Left lung (tissue), 10 donors: ENCODE data around the gene COL11A2. TPM values are rescaled to one million over a fixed set of nuclear protein-coding genes. Genes with fewer than 3 reads are reported as not detected.
"Not testable (repeated sequence)": the region's sequence is repeated elsewhere in the genome, so short reads cannot be mapped to it uniquely, and the experiment has no call there.

ENCODE experiments used
- ATAC-seq: fragments of 200-7000 bp; cut with Tn5 transposase; one replicate; pipeline ENCODE4 v1.9.1; 2020; ENCODE audit warnings: moderate library complexity
- DNase-seq, 4 donors: peaks; one replicate each; pipeline ENCODE4 v3.0.0-alpha.2; 2013 to 2020
- H3K27ac ChIP-seq, 2 donors: fragments of 200-600 bp; sonication (generic) in 1 of 2; one replicate each; pipeline versions ENCODE4 v1.5.0 to v1.8.0; 2020 to 2021
- H3K27me3 ChIP-seq, 2 donors: fragments of 200-600 bp; sonication (generic) in 1 of 2; one replicate each; pipeline versions ENCODE4 v1.5.0 to v1.8.0; 2020 to 2021
- H3K36me3 ChIP-seq, 2 donors: fragments of 200-600 bp; sonication (generic) in 1 of 2; one replicate each; pipeline versions ENCODE4 v1.5.0 to v1.8.0; 2020 to 2021
- H3K4me1 ChIP-seq, 2 donors: fragments of 200-600 bp; one replicate each; pipeline ENCODE4 v1.8.0; 2021
- H3K4me3 ChIP-seq, 2 donors: fragments of 200-600 bp; sonication (generic) in 1 of 2; one replicate each; pipeline versions ENCODE4 v1.5.0 to v1.8.0; 2020 to 2021; ENCODE audit warnings: mild to moderate bottlenecking in 1 of 2
- H3K9me3 ChIP-seq, 2 donors: fragments of 200-600 bp; sonication (generic) in 1 of 2; one replicate each; pipeline versions ENCODE4 v1.5.0 to v1.8.0; 2020 to 2021
- intact Hi-C, 2 donors: fragments of 100-400 bp; cut with DNase I; formaldehyde crosslinking; loops; one replicate each; pipeline versions ENCODE4 v1.11.2 to v1.14.2; 2022
- polyA plus RNA-seq, 6 donors: library from polyadenylated mRNA; unstranded; fragments of 120-200 nt; gene quantifications; one replicate each; pipeline ENCODE4 v1.2.1, GENCODE V29; 2013; ENCODE audit not compliant: insufficient read length in 6 of 6
- total RNA-seq, 2 donors: library from RNA; stranded (reverse); fragmentation: NEBNext Ultra II Directional; extraction: Animal tissue kit (Norgen Biotek cat#: 25700); gene quantifications; one replicate each; pipeline ENCODE4 v1.2.1, GENCODE V29; 2021
- TF ChIP-seq, protein P1 (sequence below), 2 donors: fragments of 200-600 bp; sonication (generic) in 1 of 2; IDR thresholded peaks; one replicate each; pipeline versions ENCODE4 v1.5.0 to v1.8.0; 2021; ENCODE audit warnings: antibody characterized with exemption in 2 of 2
- donor health status: DM: no; HTN: yes; CAD: no.
- donor health status: DM: no; HTN: no; CAD: no.

The COL11A2 gene
- total and polyA plus RNA-seq, 8 donors: 0.45 to 9.5 (median 3.6) TPM

- no peak overlapping the region for H3K27ac ChIP-seq
- no peak overlapping the region for H3K4me3 ChIP-seq
- no peaks in the 10 kb centered on the region for H3K4me1 ChIP-seq
- ATAC-seq: no peak
- peaks cover 0 to 7% of the 10 kb centered on the region in 2 donors for H3K27me3 ChIP-seq
- TF ChIP-seq, protein P1, sequence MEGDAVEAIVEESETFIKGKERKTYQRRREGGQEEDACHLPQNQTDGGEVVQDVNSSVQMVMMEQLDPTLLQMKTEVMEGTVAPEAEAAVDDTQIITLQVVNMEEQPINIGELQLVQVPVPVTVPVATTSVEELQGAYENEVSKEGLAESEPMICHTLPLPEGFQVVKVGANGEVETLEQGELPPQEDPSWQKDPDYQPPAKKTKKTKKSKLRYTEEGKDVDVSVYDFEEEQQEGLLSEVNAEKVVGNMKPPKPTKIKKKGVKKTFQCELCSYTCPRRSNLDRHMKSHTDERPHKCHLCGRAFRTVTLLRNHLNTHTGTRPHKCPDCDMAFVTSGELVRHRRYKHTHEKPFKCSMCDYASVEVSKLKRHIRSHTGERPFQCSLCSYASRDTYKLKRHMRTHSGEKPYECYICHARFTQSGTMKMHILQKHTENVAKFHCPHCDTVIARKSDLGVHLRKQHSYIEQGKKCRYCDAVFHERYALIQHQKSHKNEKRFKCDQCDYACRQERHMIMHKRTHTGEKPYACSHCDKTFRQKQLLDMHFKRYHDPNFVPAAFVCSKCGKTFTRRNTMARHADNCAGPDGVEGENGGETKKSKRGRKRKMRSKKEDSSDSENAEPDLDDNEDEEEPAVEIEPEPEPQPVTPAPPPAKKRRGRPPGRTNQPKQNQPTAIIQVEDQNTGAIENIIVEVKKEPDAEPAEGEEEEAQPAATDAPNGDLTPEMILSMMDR (IDR thresholded peaks at IDR 0.05): no peak
- peaks cover 0 to 20% of the 10 kb centered on the region in 2 donors for H3K9me3 ChIP-seq
- H3K36me3 ChIP-seq: no peaks in the 10 kb centered on the region
- DNase-seq: no peak
- intact Hi-C loops: no loop called here
These were observed 37.9 kb downstream of the COL11A2 start for GRCh38 chr6:33154349-33154748.

DNA sequence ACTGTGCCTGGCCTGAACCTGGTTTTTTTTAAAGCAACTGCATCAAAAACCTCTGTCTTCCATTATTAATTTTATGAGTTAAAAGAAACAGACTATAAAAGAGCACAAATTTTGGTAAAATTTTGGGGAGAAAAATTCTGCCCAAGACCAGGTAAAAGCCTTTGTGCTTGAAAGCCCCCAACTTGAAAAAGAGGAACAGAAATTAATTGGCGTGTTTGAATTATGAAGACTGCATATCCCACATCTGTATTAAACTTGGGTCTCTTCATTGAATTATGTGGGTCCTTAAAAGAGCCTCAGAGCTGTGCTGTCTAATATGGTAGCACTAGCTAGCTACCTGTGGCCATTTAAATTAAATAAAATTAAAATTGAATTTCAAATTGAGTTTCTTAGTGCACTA, 41.2 kb downstream of the COL11A2 start:
- intact Hi-C loops: no loop called here
- DNase-seq (no peak), ATAC-seq (no peak)
- Histone ChIP-seq H3K9me3 (peaks cover 0 to 20% of the 10 kb centered on the region in 2 donors), H3K4me1 (no peaks in the 10 kb centered on the region), H3K27me3 (peaks cover 0 to 19% of the 10 kb centered on the region in 2 donors), H3K27ac (no peak overlapping the region), H3K4me3 (no peak overlapping the region), H3K36me3 (no peaks in the 10 kb centered on the region)
- TF ChIP-seq, protein P1 (IDR thresholded peaks at IDR 0.05): no peak

DNA sequence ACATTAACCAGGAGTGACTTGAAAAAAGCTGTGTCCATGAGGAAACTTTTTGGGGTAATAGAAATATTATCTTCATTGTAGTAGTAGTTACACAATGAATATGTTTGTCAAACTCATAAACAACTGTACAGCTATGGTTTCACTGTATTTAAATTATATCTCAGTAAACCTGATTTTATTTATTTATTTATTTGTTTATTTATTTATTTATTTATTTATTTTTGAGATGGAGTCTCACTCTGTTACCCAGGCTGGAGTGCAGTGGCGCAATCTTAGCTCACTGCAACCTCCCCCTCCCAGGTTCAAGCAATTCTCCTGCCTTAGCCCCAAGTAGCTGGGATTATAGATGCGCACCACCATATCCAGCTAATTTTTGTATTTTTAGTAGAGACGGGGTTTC, 41.7 kb downstream of the COL11A2 start:
- H3K9me3 ChIP-seq: peaks cover 0 to 20% of the 10 kb centered on the region in 2 donors
- H3K4me1 ChIP-seq, H3K36me3 ChIP-seq, DNase-seq, intact Hi-C loops, ATAC-seq, H3K4me3 ChIP-seq, H3K27ac ChIP-seq: not testable (repeated sequence)
- peaks cover 0 to 19% of the 10 kb centered on the region in 2 donors for H3K27me3 ChIP-seq

- Histone ChIP-seq H3K4me3 (no peak overlapping the region), H3K36me3 (no peaks in the 10 kb centered on the region), H3K9me3 (peaks cover 0 to 20% of the 10 kb centered on the region in 2 donors), H3K4me1 (peaks cover 0 to 9% of the 10 kb centered on the region in 2 donors), H3K27ac (no peak overlapping the region), H3K27me3 (peaks cover 0 to 24% of the 10 kb centered on the region in 2 donors)
- ATAC-seq (peak; percentile 68), DNase-seq (peak in 2 of 4 donors; percentile 77 to 81)
- TF ChIP-seq, protein P1 (IDR thresholded peaks at IDR 0.05): peak; percentile 69 to 77
- intact Hi-C loops: no loop called here
These were observed 44.2 kb downstream of the COL11A2 start for GRCh38 chr6:33147807-33148666.

GRCh38 chr6:33144373-33144772, 47.9 kb downstream of the COL11A2 start:
- DNase-seq (no peak), ATAC-seq (peak; percentile 74)
- H3K27ac ChIP-seq: peak overlapping the region in 1 of 2 donors; percentile 31
- TF ChIP-seq, protein P1 (IDR thresholded peaks at IDR 0.05): no peak
- no peak overlapping the region for H3K4me3 ChIP-seq
- H3K9me3 ChIP-seq: no peaks in the 10 kb centered on the region
- peaks cover 0 to 13% of the 10 kb centered on the region in 2 donors for H3K4me1 ChIP-seq
- intact Hi-C loops: no loop called here
- H3K36me3 ChIP-seq: no peaks in the 10 kb centered on the region
- H3K27me3 ChIP-seq: peaks cover 0 to 22% of the 10 kb centered on the region in 2 donors
